Gastroesophageal sphincter (tissue), 3 donors: ENCODE results near the gene NRL.

Experiments used
- POLR2A ChIP-seq, 2 donors: fragments of 450-650 bp; IDR thresholded peaks; one replicate each; pipeline ENCODE4 v1.6.1; 2017; ENCODE audit warnings: antibody characterized with exemption in 2 of 2, mild to moderate bottlenecking in 2 of 2, moderate library complexity in 1 of 2
- POLR2AphosphoS5 ChIP-seq: sonication (generic); formaldehyde crosslinking; IDR thresholded peaks from one replicate; pipeline ENCODE4 v1.6.1; 2017; ENCODE audit warnings: antibody characterized with exemption
- TF ChIP-seq, protein P1 (sequence below), 4 experiments: fragments of 200-600 bp in 2 of 4; fragments of 450-650 bp in 2 of 4; sonication (generic) in 1 of 4; IDR thresholded peaks; one replicate each; pipeline ENCODE4 v1.5.1; 2017 to 2019; ENCODE audit warnings: antibody characterized with exemption in 4 of 4, mild to moderate bottlenecking in 2 of 4, moderate library complexity in 2 of 4

DNA sequence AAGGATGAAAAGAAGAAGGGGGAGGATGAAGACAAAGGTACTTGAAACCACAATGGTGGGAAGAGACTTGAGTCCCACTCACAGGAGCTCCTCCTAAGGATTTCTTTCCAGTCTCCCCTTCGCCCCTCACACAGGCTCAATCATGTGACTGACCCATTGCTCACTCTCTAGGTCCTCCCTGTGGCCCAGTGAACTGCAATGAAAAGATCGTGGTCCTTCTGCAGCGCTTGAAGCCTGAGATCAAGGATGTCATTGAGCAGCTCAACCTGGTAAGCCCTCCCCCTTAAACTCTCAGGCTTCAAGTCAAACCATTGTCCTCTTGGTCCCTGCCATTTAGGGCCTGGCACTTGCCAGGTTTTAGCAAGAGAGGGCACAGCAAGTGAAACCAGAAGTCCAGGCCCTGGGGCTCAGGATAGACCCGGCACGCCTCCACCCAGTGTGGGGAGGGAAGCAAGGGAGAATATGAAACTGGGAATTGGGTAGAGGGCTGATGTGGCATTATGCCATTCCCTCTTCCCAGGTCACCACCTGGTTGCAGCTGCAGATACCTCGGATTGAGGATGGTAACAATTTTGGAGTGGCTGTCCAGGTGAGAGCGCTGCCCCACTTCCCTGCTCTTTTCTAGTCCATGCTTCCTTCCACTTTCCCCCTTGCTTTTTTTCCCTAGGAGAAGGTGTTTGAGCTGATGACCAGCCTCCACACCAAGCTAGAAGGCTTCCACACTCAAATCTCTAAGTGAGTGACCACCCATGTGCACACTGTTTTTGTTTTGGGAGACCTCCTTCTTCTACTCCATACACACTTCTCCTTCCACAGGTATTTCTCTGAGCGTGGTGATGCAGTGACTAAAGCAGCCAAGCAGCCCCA is 23.0 kb upstream of the NRL start:
- TF ChIP-seq, protein P1, sequence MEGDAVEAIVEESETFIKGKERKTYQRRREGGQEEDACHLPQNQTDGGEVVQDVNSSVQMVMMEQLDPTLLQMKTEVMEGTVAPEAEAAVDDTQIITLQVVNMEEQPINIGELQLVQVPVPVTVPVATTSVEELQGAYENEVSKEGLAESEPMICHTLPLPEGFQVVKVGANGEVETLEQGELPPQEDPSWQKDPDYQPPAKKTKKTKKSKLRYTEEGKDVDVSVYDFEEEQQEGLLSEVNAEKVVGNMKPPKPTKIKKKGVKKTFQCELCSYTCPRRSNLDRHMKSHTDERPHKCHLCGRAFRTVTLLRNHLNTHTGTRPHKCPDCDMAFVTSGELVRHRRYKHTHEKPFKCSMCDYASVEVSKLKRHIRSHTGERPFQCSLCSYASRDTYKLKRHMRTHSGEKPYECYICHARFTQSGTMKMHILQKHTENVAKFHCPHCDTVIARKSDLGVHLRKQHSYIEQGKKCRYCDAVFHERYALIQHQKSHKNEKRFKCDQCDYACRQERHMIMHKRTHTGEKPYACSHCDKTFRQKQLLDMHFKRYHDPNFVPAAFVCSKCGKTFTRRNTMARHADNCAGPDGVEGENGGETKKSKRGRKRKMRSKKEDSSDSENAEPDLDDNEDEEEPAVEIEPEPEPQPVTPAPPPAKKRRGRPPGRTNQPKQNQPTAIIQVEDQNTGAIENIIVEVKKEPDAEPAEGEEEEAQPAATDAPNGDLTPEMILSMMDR (IDR thresholded peaks at IDR 0.05) = no peak
- TF ChIP-seq POLR2AphosphoS5 = no peak
- TF ChIP-seq POLR2A (IDR thresholded peaks at IDR 0.05) = no peak
